Mucosa of stomach (tissue), 1 donor: ENCODE results near the gene MDH2.
A peak's percentile ranks its signal among the peaks of the same experiment; 100 is the strongest.
"Not testable (repeated sequence)": the region's sequence is repeated elsewhere in the genome, so short reads cannot be mapped to it uniquely, and the experiment has no call there.

Experiments
- H3K27me3 ChIP-seq: one replicate; pipeline ENCODE4 v1.7.0; 2013; ENCODE audit warnings: mild to moderate bottlenecking, low read length; ENCODE audit not compliant: control insufficient read depth, insufficient read depth
- H3K36me3 ChIP-seq: one replicate; pipeline ENCODE4 v1.7.0; 2013; ENCODE audit warnings: low read length; ENCODE audit not compliant: control insufficient read depth, insufficient read depth
- H3K4me1 ChIP-seq: one replicate; pipeline ENCODE4 v1.7.0; 2013; ENCODE audit warnings: mild to moderate bottlenecking, low read length; ENCODE audit not compliant: control insufficient read depth, insufficient read depth
- H3K4me3 ChIP-seq: one replicate; pipeline ENCODE4 v1.7.0; 2013; ENCODE audit warnings: low read length
- H3K9ac ChIP-seq: one replicate; pipeline ENCODE4 v1.7.0; 2013; ENCODE audit warnings: mild to moderate bottlenecking, low read length, moderate library complexity
- H3K9me3 ChIP-seq: one replicate; pipeline ENCODE4 v1.7.0; 2013; ENCODE audit warnings: mild to moderate bottlenecking, low read length, moderate library complexity; ENCODE audit not compliant: control insufficient read depth
- donor health status: Pancreatic carcinoma.

The MDH2 gene

GRCh38 chr7:76047811-76048667, at the start of gene MDH2, which contains the start of gene STYXL1:
Gene MDH2 (plus strand): TSS chr7:76048106. CDS start chr7:76048161, 55 bp downstream.
Gene STYXL1 (minus strand): TSS chr7:76048000. CDS start chr7:76030523, 17,477 bp downstream.
- no peaks in the 10 kb centered on the region for H3K27me3 ChIP-seq
- H3K4me3 ChIP-seq, result peak within 1 kb of the TSS; percentile 91
- no peaks in the 10 kb centered on the region for H3K4me1 ChIP-seq
- no peaks in the 10 kb centered on the region for H3K9me3 ChIP-seq
- H3K36me3 ChIP-seq, result no peaks in the 10 kb centered on the region
- H3K9ac ChIP-seq, result peak within 1 kb of the TSS; percentile 92

GRCh38 chr7:76000566-76000965, 47.3 kb upstream of the MDH2 start:
- H3K4me3 ChIP-seq, result no peak overlapping the region
- H3K36me3 ChIP-seq, result no peaks in the 10 kb centered on the region
- H3K9ac ChIP-seq, result no peak overlapping the region
- H3K27me3 ChIP-seq, result no peaks in the 10 kb centered on the region
- H3K9me3 ChIP-seq, result no peaks in the 10 kb centered on the region
- H3K4me1 ChIP-seq, result no peaks in the 10 kb centered on the region

GRCh38 chr7:76002139-76002538, 45.8 kb upstream of the MDH2 start:
- Histone ChIP-seq H3K4me3 (no peak overlapping the region), H3K9ac (no peak overlapping the region), H3K4me1 (no peaks in the 10 kb centered on the region), H3K36me3 (no peaks in the 10 kb centered on the region), H3K27me3 (no peaks in the 10 kb centered on the region), H3K9me3 (no peaks in the 10 kb centered on the region)

- no peaks in the 10 kb centered on the region for H3K36me3 ChIP-seq
- no peaks in the 10 kb centered on the region for H3K9me3 ChIP-seq
- no peak overlapping the region for H3K4me3 ChIP-seq
- H3K27me3 ChIP-seq, result no peaks in the 10 kb centered on the region
- H3K4me1 ChIP-seq, result no peaks in the 10 kb centered on the region
- no peak overlapping the region for H3K9ac ChIP-seq
Observed at GRCh38 chr7:76002822-76003221, 45.1 kb upstream of the MDH2 start.

GRCh38 chr7:76003351-76003750, 44.6 kb upstream of the MDH2 start:
- Histone ChIP-seq H3K27me3 (no peaks in the 10 kb centered on the region), H3K4me1 (peaks cover 1% of the 10 kb centered on the region), H3K4me3 (no peak overlapping the region), H3K36me3 (no peaks in the 10 kb centered on the region), H3K9ac (no peak overlapping the region), H3K9me3 (no peaks in the 10 kb centered on the region)

- H3K4me1 ChIP-seq, result peaks cover 12% of the 10 kb centered on the region
- not testable (repeated sequence) for H3K36me3 ChIP-seq, H3K9me3 ChIP-seq, H3K4me3 ChIP-seq, H3K9ac ChIP-seq, H3K27me3 ChIP-seq
Observed at GRCh38 chr7:76005004-76005403, 42.9 kb upstream of the MDH2 start.

GRCh38 chr7:76008156-76008687, 39.7 kb upstream of the MDH2 start:
- H3K27me3 ChIP-seq, result no peaks in the 10 kb centered on the region
- H3K4me3 ChIP-seq, result no peak overlapping the region
- H3K4me1 ChIP-seq, result peaks cover 23% of the 10 kb centered on the region
- no peak overlapping the region for H3K9ac ChIP-seq
- H3K36me3 ChIP-seq, result no peaks in the 10 kb centered on the region
- H3K9me3 ChIP-seq, result no peaks in the 10 kb centered on the region

- Histone ChIP-seq H3K4me3 (no peak overlapping the region), H3K36me3 (no peaks in the 10 kb centered on the region), H3K27me3 (no peaks in the 10 kb centered on the region), H3K4me1 (peaks cover 23% of the 10 kb centered on the region), H3K9ac (no peak overlapping the region), H3K9me3 (no peaks in the 10 kb centered on the region)
Observed at GRCh38 chr7:76009672-76010600, 38.0 kb upstream of the MDH2 start.

GRCh38 chr7:76011442-76011861, 36.5 kb upstream of the MDH2 start:
- Histone ChIP-seq H3K9me3 (no peaks in the 10 kb centered on the region), H3K36me3 (no peaks in the 10 kb centered on the region), H3K4me3 (no peak overlapping the region), H3K27me3 (no peaks in the 10 kb centered on the region), H3K9ac (no peak overlapping the region), H3K4me1 (peaks cover 23% of the 10 kb centered on the region)

GRCh38 chr7:76016191-76016947, 31.5 kb upstream of the MDH2 start:
- H3K9ac ChIP-seq, result no peak overlapping the region
- no peak overlapping the region for H3K4me3 ChIP-seq
- peaks cover 4% of the 10 kb centered on the region for H3K4me1 ChIP-seq
- no peaks in the 10 kb centered on the region for H3K27me3 ChIP-seq
- no peaks in the 10 kb centered on the region for H3K36me3 ChIP-seq
- no peaks in the 10 kb centered on the region for H3K9me3 ChIP-seq

GRCh38 chr7:76018520-76018919, 29.4 kb upstream of the MDH2 start:
- H3K27me3 ChIP-seq, H3K4me3 ChIP-seq, H3K4me1 ChIP-seq, H3K9me3 ChIP-seq, H3K9ac ChIP-seq, H3K36me3 ChIP-seq: not testable (repeated sequence)
